Measurements from ENCODE around the gene CNBP. TPM values are rescaled to one million over a fixed set of nuclear protein-coding genes. Genes with fewer than 3 reads are reported as not detected.
A peak's percentile ranks its signal among the peaks of the same experiment; 100 is the strongest.
"Not testable (repeated sequence)": the region's sequence is repeated elsewhere in the genome, so short reads cannot be mapped to it uniquely, and the experiment has no call there.

The CNBP gene
- total RNA-seq, 4 donors from 2014 or later, result 784 to 1,263 (median 979) TPM

DNA sequence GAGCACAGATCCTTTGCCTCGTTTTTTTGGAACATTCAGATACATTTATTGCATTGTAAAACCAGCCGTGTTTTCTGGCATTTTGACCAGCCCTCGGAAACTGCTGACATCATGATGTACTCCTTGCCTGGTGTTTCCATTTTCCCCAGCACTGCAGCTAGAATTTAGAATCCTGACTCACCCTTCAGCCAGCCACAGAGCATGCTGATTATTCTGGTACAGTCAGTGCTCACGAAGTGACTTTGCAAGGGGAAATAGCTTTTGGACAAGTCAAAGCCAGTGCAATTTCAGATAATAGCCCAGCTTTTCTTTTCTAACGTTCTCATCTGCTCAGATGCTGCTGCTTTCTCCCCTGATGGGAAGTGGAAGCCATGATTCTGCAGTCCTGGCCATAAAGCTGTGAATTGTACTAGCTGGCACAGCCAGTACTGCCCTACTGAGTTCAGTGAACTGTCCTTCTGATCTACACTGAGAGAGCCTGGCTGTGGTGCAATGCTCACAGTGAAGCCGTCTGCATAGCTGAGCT lies 12.1 kb upstream of the CNBP start:
- peak; percentile 79 to 86 for DNase-seq
- Histone ChIP-seq H3K27me3 (no peaks in the 10 kb centered on the region), H3K4me3 (peak overlapping the region in 2 of 4 donors; percentile 6 to 26), H3K4me1 (peaks cover 35 to 62% of the 10 kb centered on the region in 2 donors), H3K27ac (peak overlapping the region; percentile 86 to 90 (median 88)), H3K9me3 (no peaks in the 10 kb centered on the region), H3K36me3 (no peaks in the 10 kb centered on the region)
- in situ Hi-C loops (cut with MboI; ENCODE audit: low sequenced_read_pairs in 4 of 4) (no loop called here), intact Hi-C loops (cut with DNase I; ENCODE audit: low total_unique reads) (loop anchor here (2.0 kb wide), 2 partner anchors 15 to 29 kb away; no protein-coding TSS in a partner anchor)
- ATAC-seq, result peak; percentile 93 to 95
- TF ChIP-seq POLR2A (IDR thresholded peaks at IDR 0.05), result no peak
- TF ChIP-seq, protein P1, sequence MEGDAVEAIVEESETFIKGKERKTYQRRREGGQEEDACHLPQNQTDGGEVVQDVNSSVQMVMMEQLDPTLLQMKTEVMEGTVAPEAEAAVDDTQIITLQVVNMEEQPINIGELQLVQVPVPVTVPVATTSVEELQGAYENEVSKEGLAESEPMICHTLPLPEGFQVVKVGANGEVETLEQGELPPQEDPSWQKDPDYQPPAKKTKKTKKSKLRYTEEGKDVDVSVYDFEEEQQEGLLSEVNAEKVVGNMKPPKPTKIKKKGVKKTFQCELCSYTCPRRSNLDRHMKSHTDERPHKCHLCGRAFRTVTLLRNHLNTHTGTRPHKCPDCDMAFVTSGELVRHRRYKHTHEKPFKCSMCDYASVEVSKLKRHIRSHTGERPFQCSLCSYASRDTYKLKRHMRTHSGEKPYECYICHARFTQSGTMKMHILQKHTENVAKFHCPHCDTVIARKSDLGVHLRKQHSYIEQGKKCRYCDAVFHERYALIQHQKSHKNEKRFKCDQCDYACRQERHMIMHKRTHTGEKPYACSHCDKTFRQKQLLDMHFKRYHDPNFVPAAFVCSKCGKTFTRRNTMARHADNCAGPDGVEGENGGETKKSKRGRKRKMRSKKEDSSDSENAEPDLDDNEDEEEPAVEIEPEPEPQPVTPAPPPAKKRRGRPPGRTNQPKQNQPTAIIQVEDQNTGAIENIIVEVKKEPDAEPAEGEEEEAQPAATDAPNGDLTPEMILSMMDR (IDR thresholded peaks at IDR 0.05 in 4 of 5, conservative IDR thresholded peaks at IDR 0.05 in 1 of 5), result peak in 1 of 5 experiments; percentile 1

DNA sequence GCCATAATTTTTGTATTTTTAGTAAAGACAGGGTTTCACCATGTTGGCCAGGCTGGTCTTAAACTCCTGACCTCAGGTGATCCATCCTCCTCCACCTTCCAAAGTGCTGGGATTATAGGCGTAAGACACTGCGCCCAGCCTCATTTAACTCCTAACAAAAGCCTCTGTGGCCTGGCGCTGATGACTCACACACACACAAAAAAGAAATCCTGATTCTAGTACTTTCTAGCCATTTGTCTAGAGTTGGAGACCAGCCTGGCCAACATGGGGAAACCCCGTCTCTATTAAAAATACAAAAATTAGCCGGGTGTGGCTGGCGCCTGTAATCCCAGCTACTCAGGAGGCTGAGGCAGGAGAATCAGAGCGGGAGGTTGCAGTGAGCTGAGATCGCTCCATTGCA lies 6.1 kb upstream of the CNBP start:
- H3K36me3 ChIP-seq; in situ Hi-C loops (cut with MboI; ENCODE audit: low sequenced_read_pairs in 4 of 4); ATAC-seq: not testable (repeated sequence)

DNA sequence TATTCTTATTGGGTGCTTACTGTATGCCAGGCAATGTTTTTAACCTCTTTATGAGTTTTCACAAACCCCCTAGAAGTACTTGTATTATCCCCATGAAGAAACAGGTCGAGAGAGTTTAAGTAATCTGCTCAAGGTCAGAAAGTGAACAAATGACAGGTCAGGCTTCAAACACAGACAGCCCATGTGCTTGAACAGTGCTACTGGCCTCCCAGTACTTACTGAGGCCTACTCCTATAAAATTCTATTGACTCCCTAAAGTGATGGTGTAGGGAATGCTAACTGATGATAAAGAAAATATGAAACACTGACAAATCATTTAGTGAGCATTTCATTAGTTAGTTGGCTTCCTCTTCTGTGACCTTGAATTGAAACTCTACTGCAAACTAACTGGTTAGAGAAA lies 4.2 kb upstream of the CNBP start:
- Histone ChIP-seq H3K27ac (peak overlapping the region; percentile 96 to 100 (median 100)), H3K4me3 (no peak overlapping the region), H3K4me1 (peaks cover 30 to 42% of the 10 kb centered on the region in 2 donors), H3K27me3 (no peaks in the 10 kb centered on the region), H3K36me3 (no peaks in the 10 kb centered on the region), H3K9me3 (no peaks in the 10 kb centered on the region)
- ATAC-seq (peak in 1 of 2 donors; percentile 14), DNase-seq (no peak)
- TF ChIP-seq, protein P1 (IDR thresholded peaks at IDR 0.05 in 4 of 5, conservative IDR thresholded peaks at IDR 0.05 in 1 of 5), result no peak
- no peak for TF ChIP-seq POLR2A (IDR thresholded peaks at IDR 0.05)
- intact Hi-C loops (cut with DNase I; ENCODE audit: low total_unique reads) (no loop called here), in situ Hi-C loops (cut with MboI; ENCODE audit: low sequenced_read_pairs in 4 of 4) (no loop called here)

More for the DNA sequence above, 6.1 kb upstream of the CNBP start:
- H3K4me3 ChIP-seq; DNase-seq; H3K9me3 ChIP-seq; H3K27me3 ChIP-seq; intact Hi-C loops (cut with DNase I; ENCODE audit: low total_unique reads): not testable (repeated sequence)
- peaks cover 28 to 48% of the 10 kb centered on the region in 2 donors for H3K4me1 ChIP-seq
- H3K27ac ChIP-seq, result peak overlapping the region in 3 of 4 donors; percentile 18 to 100 (median 96)

DNA sequence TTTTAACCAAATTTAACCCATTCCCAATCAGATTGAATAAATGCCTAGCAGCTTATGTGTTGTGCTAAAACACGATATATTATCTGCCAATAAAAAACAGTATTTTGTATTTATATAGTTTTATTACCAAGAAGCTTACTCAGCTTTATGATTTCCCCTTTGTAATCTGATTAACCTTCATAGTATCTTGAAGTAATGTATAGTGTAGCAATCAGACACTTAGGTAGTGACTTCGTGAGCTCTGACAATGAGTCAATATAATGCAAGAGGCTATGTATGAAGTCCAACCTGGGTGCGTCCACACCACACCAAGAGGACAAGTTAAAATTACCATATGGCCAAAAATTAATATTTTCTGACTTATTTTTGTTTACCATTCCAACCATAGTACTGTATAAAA lies 2.1 kb upstream of the CNBP start:
- TF ChIP-seq POLR2A (IDR thresholded peaks at IDR 0.05), result peak in 1 of 2 donors; percentile 21
- TF ChIP-seq, protein P1 (IDR thresholded peaks at IDR 0.05 in 4 of 5, conservative IDR thresholded peaks at IDR 0.05 in 1 of 5), result no peak
- no peaks in the 10 kb centered on the region for H3K27me3 ChIP-seq
- no peak for ATAC-seq
- H3K4me3 ChIP-seq, result peak overlapping the region in 1 of 4 donors; percentile 81
- no peaks in the 10 kb centered on the region for H3K36me3 ChIP-seq
- intact Hi-C loops (cut with DNase I; ENCODE audit: low total_unique reads), result no loop called here
- H3K27ac ChIP-seq, result peak overlapping the region; percentile 96 to 100 (median 100)
- H3K4me1 ChIP-seq, result peaks cover 24 to 35% of the 10 kb centered on the region in 2 donors
- in situ Hi-C loops (cut with MboI; ENCODE audit: low sequenced_read_pairs in 4 of 4), result no loop called here
- no peak for DNase-seq
- H3K9me3 ChIP-seq, result no peaks in the 10 kb centered on the region

DNA sequence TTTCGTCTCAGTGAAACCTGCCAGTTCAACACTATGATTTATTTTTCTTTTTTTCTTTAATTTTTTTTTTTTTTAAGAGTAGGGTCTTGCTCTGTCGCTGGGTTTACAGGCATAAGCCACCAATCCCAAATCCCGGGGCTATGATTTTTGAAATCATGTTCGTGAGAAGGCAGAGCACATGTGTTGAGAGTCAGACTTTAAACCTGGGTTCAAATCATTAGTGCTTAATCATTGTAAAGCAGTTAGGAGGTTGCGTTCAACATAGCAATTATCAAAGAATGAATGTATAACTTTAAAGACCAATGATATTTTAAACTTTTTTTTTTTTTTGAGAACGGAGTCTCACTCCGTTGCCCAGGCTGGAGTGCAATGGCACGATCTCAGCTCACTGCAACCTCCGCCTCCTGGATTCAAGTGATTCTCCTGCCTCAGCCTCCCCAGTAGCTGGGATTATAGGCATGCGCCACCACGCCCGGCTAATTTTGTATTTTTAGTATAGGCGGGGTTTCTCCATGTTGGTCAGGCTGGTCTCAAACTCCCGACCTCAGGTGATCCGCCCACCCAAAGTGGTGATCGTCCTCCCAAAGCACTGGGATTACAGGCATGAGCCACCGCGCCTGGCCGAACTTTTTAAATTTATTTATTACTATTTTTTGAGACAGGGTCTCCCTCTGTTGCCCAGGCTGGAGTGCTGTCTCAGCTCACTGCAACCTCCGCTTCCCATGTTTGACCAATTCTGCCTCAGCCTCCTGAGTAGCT lies 1.3 kb upstream of the CNBP start:
- Histone ChIP-seq H3K27ac (peak overlapping the region; percentile 96 to 100 (median 100)), H3K4me1 (peaks cover 32 to 43% of the 10 kb centered on the region in 2 donors), H3K4me3 (peak overlapping the region; percentile 81 to 97 (median 89))
- ATAC-seq; in situ Hi-C loops (cut with MboI; ENCODE audit: low sequenced_read_pairs in 4 of 4); DNase-seq; H3K9me3 ChIP-seq; H3K36me3 ChIP-seq; H3K27me3 ChIP-seq: not testable (repeated sequence)
- intact Hi-C loops (cut with DNase I; ENCODE audit: low total_unique reads), result loop anchor here (1.0 to 5.0 kb wide), 3 partner anchors 40 to 383 kb away; partner anchors contain the start of gene COPG1
